IPS-18c (cell line): ENCODE results near the gene XPO1.
"Not testable (repeated sequence)": the region's sequence is repeated elsewhere in the genome, so short reads cannot be mapped to it uniquely, and the experiment has no call there.

Experiments used
- H3K4me3 ChIP-seq: 2 replicates; pipeline ENCODE4 v1.7.0; 2013; ENCODE audit warnings: low read depth, mild to moderate bottlenecking, low read length, moderate library complexity; ENCODE audit not compliant: insufficient read depth
- H3K9me3 ChIP-seq: one replicate; pipeline ENCODE4 v1.6.1; 2013; ENCODE audit warnings: mild to moderate bottlenecking, low read length, moderate library complexity; ENCODE audit not compliant: control insufficient read depth, insufficient read depth

XPO1 gene, protein sequence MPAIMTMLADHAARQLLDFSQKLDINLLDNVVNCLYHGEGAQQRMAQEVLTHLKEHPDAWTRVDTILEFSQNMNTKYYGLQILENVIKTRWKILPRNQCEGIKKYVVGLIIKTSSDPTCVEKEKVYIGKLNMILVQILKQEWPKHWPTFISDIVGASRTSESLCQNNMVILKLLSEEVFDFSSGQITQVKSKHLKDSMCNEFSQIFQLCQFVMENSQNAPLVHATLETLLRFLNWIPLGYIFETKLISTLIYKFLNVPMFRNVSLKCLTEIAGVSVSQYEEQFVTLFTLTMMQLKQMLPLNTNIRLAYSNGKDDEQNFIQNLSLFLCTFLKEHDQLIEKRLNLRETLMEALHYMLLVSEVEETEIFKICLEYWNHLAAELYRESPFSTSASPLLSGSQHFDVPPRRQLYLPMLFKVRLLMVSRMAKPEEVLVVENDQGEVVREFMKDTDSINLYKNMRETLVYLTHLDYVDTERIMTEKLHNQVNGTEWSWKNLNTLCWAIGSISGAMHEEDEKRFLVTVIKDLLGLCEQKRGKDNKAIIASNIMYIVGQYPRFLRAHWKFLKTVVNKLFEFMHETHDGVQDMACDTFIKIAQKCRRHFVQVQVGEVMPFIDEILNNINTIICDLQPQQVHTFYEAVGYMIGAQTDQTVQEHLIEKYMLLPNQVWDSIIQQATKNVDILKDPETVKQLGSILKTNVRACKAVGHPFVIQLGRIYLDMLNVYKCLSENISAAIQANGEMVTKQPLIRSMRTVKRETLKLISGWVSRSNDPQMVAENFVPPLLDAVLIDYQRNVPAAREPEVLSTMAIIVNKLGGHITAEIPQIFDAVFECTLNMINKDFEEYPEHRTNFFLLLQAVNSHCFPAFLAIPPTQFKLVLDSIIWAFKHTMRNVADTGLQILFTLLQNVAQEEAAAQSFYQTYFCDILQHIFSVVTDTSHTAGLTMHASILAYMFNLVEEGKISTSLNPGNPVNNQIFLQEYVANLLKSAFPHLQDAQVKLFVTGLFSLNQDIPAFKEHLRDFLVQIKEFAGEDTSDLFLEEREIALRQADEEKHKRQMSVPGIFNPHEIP (N-terminal part only)

DNA sequence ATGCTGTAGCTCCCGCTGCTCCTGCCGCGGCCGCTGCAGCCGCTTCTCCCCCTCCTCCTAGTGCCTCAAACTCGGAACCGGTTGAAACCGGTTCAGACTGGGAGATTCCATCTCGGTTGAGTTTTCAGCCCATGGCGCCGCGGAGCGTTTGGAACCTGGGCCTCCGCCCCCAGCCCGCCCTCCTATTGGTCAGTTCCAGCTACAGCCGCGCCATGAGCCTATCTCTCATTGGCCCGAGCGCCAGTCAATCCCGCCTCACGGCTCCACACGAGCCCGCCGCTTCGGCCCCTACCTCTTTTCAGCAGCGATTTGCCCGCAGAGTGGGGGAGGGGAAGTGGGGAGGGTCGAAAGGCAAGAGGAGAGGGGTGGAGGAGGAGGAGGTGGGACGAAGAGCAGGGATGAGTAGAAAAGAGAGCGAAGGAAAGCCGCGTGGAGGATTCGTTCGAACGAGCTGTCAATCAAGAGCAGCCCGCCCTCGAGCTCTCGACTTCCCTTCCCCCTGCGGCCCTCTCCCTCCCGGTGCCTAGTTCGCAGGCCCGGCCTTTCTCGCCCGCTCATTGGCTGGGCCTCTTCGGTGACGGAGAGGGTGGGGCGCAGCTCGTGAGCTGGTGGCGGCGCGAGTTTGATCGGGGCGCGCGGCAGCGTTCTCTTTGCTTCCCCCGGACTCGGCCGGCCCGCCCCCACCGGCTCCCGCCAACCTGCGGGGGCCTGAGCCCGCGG, at the start of gene XPO1:
Gene XPO1 (minus strand): TSS at position 157 of the 720 bp plus-strand sequence. CDS start 4,459 bp downstream, outside the sequence.
- Histone ChIP-seq H3K4me3 (peak within 1 kb of the TSS; percentile 62), H3K9me3 (no peaks in the 10 kb centered on the region)

DNA sequence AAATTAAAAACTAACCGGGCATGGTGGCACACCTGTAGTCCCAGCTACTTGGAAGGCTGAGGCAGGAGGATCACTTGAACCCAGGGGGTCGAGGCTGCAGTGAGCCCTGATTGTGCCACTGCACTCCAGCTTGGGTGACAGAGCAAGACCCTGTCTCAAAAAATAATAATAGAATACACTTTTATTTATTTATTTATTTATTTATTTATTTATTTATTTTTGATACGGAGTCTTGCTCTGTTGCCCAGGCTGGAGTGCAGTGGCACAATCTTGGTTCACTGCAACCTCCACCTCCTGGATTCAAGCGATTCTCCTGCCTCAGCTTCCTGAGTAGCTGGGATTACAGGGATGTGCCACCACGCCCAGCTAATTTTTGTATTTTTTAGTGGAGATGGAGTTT, 48.8 kb upstream of the XPO1 start:
- H3K4me3 ChIP-seq, result not testable (repeated sequence)

DNA sequence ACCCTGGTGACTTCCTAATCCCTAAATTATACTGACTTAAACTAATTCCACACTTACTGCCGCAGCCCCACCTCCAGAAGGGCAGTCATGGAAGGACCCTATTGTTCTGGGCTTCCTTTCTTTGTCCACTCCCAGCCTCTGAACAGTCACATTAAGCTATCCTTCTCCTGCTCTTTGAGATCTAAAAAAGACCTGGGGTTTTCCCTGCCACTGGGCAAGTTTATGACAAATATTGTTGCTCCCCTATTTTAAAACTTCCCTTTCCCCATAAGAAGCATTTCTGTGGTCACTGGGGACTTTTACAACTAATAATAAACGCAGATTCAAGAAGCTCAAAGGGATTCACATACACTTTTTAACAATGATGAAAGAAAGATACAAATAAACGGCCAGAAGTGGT, 47.2 kb upstream of the XPO1 start:
- Histone ChIP-seq H3K9me3 (no peaks in the 10 kb centered on the region), H3K4me3 (no peak overlapping the region)

More for the DNA sequence above, 48.8 kb upstream of the XPO1 start:
- H3K9me3 ChIP-seq, result not testable (repeated sequence)

DNA sequence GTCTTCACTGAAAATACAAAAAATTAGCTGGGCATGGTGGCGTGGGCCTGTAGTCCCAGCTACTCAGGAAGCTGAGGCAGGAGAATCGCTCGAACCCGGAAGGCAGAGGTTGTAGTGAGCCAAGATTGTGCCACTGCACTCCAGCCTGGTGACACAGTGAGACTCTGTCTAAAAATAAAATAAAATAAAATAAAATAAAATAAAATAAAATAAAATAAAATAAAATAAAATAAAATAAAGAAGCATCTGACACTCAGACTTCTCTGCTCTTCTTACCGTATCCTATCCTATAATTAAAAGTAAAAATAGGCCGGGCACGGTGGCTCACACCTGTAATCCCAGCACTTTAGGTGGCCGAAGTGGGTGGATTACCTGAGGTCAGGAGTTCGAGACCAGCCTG, 46.2 kb upstream of the XPO1 start:
- not testable (repeated sequence) for H3K4me3 ChIP-seq

DNA sequence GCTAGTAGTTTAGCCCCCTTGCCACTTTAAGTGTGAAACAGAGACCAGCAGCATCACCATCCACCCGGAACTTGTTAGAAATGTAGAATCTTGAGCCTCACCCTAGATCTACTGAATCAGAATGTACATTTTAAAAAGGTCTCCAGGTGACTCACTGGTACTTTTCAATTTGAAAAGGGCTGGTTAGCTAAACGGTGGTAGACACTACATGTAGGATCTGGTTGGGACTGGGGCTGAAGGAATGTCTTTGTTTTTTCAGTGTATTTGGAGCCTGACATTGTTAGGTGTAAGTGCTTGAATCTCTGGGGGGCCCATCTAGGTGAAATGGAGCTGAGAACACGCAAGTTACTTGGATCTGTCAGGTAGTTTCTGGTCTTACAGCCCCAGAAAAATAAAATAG, 44.0 kb upstream of the XPO1 start:
- H3K9me3 ChIP-seq, result no peaks in the 10 kb centered on the region
- no peak overlapping the region for H3K4me3 ChIP-seq

More for the DNA sequence above, 46.2 kb upstream of the XPO1 start:
- not testable (repeated sequence) for H3K9me3 ChIP-seq

DNA sequence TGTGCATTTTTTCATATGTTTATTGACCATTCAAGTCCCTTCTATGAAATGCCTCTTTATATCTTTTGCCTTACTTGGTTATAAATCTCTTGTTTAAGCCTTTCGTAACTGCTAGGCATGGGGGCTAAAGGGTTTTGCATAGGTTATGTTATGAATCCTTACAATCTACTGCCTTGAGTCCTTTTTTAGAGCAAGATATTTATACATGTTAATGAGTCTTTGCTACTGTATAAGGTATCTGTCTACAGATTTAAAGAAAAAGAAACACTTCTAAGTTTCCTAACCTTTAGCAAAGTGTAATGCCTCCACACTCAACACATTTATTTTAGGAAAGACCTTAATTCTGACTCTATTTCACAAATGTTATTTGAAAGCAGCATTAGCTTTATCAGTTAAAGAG, 43.6 kb upstream of the XPO1 start:
- Histone ChIP-seq H3K4me3 (no peak overlapping the region), H3K9me3 (no peaks in the 10 kb centered on the region)

DNA sequence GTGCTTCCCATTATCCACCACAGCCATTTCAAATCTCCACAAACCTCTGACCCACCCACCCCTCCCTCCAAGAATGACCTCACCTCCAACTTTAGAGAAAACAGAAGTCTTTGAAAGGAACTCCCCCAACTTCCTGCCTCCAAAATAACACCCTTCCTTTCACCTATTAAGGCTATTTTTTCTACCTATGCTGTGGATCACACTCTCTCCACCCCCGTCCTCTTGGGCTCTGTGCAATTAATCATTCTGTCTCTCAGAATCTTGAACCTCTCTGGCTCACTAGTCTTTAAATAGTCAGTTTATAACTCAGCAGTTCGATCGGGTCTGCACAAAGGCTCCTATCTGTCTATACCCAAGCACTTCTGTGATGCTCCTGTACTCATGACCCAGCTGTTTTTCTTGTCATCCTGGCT, 37.3 kb upstream of the XPO1 start:
- Histone ChIP-seq H3K9me3 (no peaks in the 10 kb centered on the region), H3K4me3 (no peak overlapping the region)

DNA sequence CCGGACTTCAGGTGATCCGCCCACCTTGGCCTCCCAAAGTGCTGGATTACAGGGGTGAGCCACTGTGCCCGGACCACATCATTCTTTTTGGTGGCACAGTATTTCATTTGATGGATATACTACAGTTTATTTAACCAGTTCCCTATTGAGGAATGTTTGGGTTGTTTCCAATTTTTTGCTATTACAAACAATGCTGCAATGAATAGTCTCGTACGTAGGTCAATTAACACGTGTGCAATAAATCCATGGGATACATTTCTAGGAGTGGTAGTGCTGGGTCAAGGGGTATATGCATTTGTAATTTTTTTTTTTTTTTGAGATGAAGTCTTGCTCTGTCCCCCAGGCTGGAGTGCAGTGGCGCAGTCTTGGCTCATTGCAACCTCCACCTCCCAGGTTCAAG, 28.4 kb upstream of the XPO1 start:
- Histone ChIP-seq H3K9me3 (no peaks in the 10 kb centered on the region), H3K4me3 (no peak overlapping the region)

DNA sequence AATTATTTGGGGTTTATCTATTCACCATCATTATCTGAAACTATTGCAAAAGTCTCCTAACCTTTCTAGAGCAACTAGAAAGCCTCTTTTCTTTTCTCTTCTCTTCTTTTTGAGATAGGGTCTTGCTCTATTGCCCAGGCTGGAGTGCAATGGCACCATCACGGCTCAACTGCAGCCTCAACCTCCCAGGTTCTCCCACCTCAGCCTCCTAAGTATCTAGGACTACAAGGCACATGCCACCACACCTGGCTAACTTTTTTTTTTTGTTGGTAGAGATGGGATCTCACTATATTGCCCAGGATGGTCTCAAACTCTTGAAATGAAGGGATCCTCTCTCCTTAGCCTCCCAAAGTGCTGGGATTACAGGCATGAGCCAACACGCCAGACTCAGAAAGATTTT, 24.5 kb upstream of the XPO1 start:
- no peaks in the 10 kb centered on the region for H3K9me3 ChIP-seq
- H3K4me3 ChIP-seq, result no peak overlapping the region

DNA sequence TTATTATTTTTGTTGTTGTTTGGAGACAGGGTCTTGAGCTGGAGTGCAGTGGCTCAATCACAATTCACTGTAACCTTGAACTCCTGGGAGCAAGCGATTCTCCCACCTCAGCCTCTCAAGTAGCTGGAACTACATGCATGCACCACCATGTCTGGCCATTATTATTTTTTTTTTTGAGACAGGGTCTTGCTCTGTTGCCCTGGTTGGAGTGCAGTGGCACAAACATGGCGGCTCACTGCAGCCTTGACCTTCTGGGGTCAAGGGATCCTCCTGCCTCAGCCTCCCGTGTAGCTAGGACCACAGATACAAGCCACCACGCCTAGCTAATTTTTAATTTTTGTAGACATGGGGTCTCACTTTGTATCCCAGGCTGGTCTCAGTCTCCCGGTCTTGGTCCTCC, 20.0 kb upstream of the XPO1 start:
- H3K4me3 ChIP-seq, result no peak overlapping the region
- no peaks in the 10 kb centered on the region for H3K9me3 ChIP-seq

DNA sequence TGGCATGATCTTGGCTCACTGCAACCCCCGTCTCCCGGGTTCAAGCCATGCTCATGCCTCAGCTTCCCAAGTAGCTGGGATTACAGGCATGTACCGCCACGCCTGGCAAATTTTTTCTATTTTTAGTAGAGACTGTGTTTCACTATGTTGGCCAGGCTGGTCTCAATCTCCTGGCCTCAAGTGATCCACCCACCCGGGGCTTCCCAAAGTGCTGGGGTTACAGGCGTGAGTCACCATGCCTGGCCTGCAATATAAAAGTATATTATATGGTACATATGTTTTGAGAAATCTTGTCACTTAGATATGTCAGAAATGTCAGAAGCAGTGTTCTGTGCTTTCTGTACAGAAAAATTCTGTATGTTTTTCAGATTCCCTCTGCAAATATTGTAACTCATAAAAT, 19.2 kb upstream of the XPO1 start:
- Histone ChIP-seq H3K9me3 (no peaks in the 10 kb centered on the region), H3K4me3 (no peak overlapping the region)

DNA sequence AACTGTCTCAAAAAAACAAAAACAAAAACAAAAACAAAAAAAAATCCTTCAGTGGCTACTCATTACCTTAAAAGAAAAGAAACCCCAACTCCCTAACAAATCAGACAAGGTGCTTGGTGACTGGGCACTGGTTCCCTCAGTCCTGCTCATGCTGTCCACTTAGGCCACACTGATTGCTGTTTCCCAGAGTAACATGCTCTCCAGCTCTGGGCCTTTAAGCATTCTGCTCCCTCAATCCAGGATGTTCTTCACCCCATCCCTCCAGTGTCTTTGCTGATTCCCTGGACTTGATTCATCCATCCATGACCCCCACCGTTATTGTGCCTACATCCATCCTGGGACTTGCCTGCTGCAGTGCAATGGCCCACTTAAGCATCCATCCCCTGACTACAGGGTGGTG, 16.4 kb upstream of the XPO1 start:
- no peaks in the 10 kb centered on the region for H3K9me3 ChIP-seq
- no peak overlapping the region for H3K4me3 ChIP-seq

DNA sequence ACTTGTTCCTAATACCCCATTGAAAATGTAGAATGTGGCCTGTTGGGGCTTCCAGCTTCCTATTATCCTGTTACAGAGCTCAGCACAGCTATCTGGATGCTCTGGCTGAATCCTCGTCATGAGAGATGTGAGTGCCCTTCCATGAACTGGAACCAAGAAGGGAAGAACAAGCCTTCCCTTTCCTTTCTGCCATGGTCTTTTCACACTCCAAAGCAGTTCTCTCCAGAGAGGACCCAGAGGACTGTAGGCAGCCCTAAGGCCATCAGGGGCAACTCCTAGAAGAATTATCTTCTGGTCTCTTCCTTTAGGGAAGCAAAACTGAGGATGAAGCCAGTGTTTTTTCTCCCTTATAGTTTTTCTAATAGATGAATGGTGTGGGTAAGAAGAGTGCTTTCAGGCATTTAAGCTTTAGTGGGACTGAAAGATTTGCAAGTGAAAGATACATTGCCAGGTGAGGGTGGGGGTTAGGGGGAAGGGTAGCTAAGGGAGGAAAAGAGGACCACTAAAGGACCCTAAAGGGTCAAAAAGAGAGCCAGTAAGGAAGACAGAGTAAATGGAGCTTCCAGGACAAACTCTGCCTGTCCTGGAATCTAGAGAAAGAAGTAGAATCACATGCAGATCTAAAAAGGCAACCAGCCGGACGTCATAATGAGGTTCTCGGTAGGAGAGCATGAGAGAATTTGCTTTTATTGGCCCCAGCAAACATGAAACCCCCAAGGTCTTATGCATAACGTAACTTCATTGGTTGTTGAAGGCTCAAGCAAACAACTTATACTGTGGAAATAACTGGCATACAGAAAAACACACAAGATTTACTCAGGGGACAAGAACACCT, 12.4 kb upstream of the XPO1 start:
- Histone ChIP-seq H3K9me3 (no peaks in the 10 kb centered on the region), H3K4me3 (no peak overlapping the region)

DNA sequence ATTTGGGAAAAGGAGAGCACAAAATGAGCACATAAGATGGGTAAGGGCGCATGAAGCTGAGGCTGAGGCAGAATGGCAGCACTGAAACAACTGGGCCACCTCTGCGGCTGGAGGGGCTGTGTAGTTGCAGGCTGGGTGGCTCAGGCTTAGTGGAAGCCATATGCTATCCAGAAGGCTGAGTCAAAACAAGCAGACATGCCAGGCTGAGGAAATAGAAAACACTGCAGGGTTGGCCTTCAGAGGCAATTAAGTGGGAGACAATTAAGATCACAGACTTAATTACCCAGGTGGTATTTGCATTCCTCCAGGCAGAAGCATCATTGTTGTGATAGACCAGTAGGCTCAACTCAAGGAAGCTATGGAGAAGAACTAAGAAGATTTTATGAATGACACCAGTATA, 11.4 kb upstream of the XPO1 start:
- Histone ChIP-seq H3K9me3 (no peaks in the 10 kb centered on the region), H3K4me3 (no peak overlapping the region)

DNA sequence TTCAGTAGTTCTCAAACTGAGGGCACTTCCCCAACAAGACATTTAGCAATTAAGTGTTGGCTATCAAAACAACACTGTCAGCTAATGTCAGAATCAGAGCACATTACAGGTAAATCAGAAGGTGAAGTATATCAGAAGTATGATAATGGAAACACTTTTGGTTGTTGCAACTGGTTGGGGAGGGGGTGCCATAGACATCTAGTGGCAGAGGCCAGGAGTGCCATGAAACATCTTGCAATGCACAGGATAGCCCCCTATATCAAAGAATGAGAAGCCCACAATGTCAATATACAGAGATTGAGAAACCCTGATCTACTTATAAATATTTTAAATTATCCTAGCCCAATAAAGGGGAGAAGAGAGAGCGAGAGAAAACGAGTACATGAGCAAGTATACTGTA, 4.9 kb upstream of the XPO1 start:
- no peak overlapping the region for H3K4me3 ChIP-seq
- no peaks in the 10 kb centered on the region for H3K9me3 ChIP-seq

DNA sequence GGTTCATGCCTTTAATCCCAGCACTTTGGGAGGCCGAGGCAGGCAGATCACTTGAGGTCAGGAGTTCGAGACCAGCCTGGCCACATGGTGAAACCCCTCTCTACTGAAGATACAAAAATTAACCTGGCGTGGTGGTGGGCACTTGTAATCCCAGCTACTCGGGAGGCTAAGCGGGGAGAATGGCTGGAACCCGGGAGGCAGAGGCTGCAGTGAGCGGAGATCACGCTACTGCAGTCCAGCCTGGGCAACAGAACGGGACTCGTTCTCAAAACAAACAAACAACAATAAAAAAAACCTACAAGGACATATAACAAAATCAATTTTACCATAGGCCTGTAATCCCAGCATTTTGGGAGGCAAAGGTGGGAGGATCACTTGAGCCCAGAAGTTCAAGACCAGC, 2.0 kb upstream of the XPO1 start:
- H3K9me3 ChIP-seq, H3K4me3 ChIP-seq: not testable (repeated sequence)
